GM23338 (cell line): ENCODE measurements around the gene LAMB3. TPM values are rescaled to one million over a fixed set of nuclear protein-coding genes. Genes with fewer than 3 reads are reported as not detected.

ENCODE experiments used
- ATAC-seq: fragments of 200-7000 bp; cut with Tn5 transposase; 3 replicates; pipeline ENCODE4 v1.9.1; 2020
- DNase-seq: peaks from one replicate; pipeline ENCODE4 v3.0.0-alpha.2; 2015; ENCODE audit warnings: low spot score
- H2AFZ ChIP-seq: fragments of 200-600 bp; sonication (generic); 2 replicates; pipeline ENCODE4 v1.8.0; 2016; ENCODE audit warnings: antibody characterized with exemption, mild to moderate bottlenecking, moderate library complexity
- H3F3A ChIP-seq: fragments of 200-600 bp; sonication (generic); replicated peaks from 2 replicates; pipeline ENCODE4 v1.8.0; 2017; ENCODE audit warnings: antibody characterized with exemption, mixed run types, low read depth
- H3K27ac ChIP-seq: fragments of 200-600 bp; sonication (generic); 2 replicates; pipeline ENCODE4 v1.6.1; 2016; ENCODE audit warnings: low read depth
- H3K27me3 ChIP-seq: fragments of 200-600 bp; sonication (generic); 2 replicates; pipeline ENCODE4 v1.8.0; 2016; ENCODE audit warnings: mild to moderate bottlenecking, mixed run types, moderate library complexity; ENCODE audit not compliant: insufficient read depth
- H3K36me3 ChIP-seq: fragments of 200-600 bp; sonication (generic); 2 replicates; pipeline ENCODE4 v1.8.0; 2016; ENCODE audit warnings: mild to moderate bottlenecking; ENCODE audit not compliant: insufficient read depth
- H3K4me1 ChIP-seq: fragments of 200-600 bp; sonication (generic); 2 replicates; pipeline ENCODE4 v1.8.0; 2016; ENCODE audit warnings: mild to moderate bottlenecking, moderate library complexity; ENCODE audit not compliant: insufficient read depth
- H3K4me2 ChIP-seq: fragments of 200-600 bp; sonication (generic); 2 replicates; pipeline ENCODE4 v1.7.1; 2017; ENCODE audit warnings: mixed run types
- H3K4me3 ChIP-seq: fragments of 200-600 bp; sonication (generic); 2 replicates; pipeline ENCODE4 v1.6.1; 2016; ENCODE audit warnings: mixed run types
- H3K79me2 ChIP-seq: fragments of 200-600 bp; sonication (generic); replicated peaks from 2 replicates; pipeline ENCODE4 v1.8.0; 2017; ENCODE audit warnings: mild to moderate bottlenecking; ENCODE audit not compliant: insufficient read depth
- H3K9me2 ChIP-seq: fragments of 200-600 bp; sonication (generic); 2 replicates; pipeline ENCODE4 v1.8.0; 2017; ENCODE audit not compliant: insufficient read depth
- H4K20me1 ChIP-seq: fragments of 200-600 bp; sonication (generic); replicated peaks from 2 replicates; pipeline ENCODE4 v1.8.0; 2017; ENCODE audit warnings: mild to moderate bottlenecking; ENCODE audit not compliant: insufficient read depth
- H3K27ac Mint-ChIP-seq: 2 replicates; pipeline ENCODE4 v1.8.0; 2020; ENCODE audit warnings: inconsistent platforms, mild to moderate bottlenecking, moderate library complexity, mixed read lengths
- H3K27me3 Mint-ChIP-seq: 3 replicates; pipeline ENCODE4 v1.8.0; 2022; ENCODE audit warnings: low read depth, mild to moderate bottlenecking, moderate library complexity, mixed read lengths, inconsistent platforms; ENCODE audit not compliant: insufficient read depth, poor library complexity
- H3K36me3 Mint-ChIP-seq: 3 replicates; pipeline ENCODE4 v1.8.0; 2021; ENCODE audit warnings: low read depth, mild to moderate bottlenecking, inconsistent platforms, moderate library complexity, mixed read lengths
- H3K4me1 Mint-ChIP-seq: 3 replicates; pipeline ENCODE4 v1.8.0; 2020; ENCODE audit warnings: mild to moderate bottlenecking, inconsistent platforms, mixed read lengths
- H3K4me3 Mint-ChIP-seq: 3 replicates; pipeline ENCODE4 v1.8.0; 2021; ENCODE audit warnings: moderate library complexity, mild to moderate bottlenecking, inconsistent platforms, mixed read lengths
- H3K9me3 Mint-ChIP-seq: 3 replicates; pipeline ENCODE4 v1.8.0; 2020; ENCODE audit warnings: moderate library complexity, mild to moderate bottlenecking, inconsistent platforms, mixed read lengths
- CTCF ChIP-seq, 2 experiments: fragments of 200-600 bp in 1 of 2; sonication (generic) in 1 of 2; conservative IDR thresholded peaks; 2 replicates each; pipeline versions ENCODE4 v1.5.1 to v1.6.1; 2016 to 2017; ENCODE audit warnings: antibody characterized with exemption in 2 of 2, low read depth in 2 of 2, mild to moderate bottlenecking in 2 of 2, moderate library complexity in 1 of 2
- EZH2phosphoT487 ChIP-seq: fragments of 200-600 bp; sonication (generic); IDR thresholded peaks from one replicate; pipeline ENCODE4 v1.8.1; 2018; ENCODE audit warnings: antibody characterized with exemption; ENCODE audit not compliant: unreplicated experiment
- microRNA-seq: library from miRNA; unstranded; fragments of <30 nt; microRNA quantifications from one replicate; pipeline ENCODE4, GENCODE V29; 2017
- polyA plus RNA-seq: library from polyadenylated mRNA; unstranded; fragments of >200 nt; fragmentation: Nextera tagmentation; extraction: Ambion mirVana; gene quantifications from 2 replicates; pipeline ENCODE4 v1.2.1, GENCODE V29; 2016
- total RNA-seq: library from RNA; depleted of rRNA; stranded (reverse); fragments of >200 nt; shearing (Covaris generic); gene quantifications from 2 replicates; pipeline ENCODE4 v1.2.3, GENCODE V29; 2014; rRNA removed

The LAMB3 gene
- total and polyA plus RNA-seq, 2 experiments from 2014 or later: 0.05 to 0.52 TPM

GRCh38 chr1:209565759-209566678, 86.2 kb downstream of the LAMB3 start:
- Histone ChIP-seq H3F3A (no peaks in the 10 kb centered on the region), H3K27ac (no peak overlapping the region), H3K36me3 (no peaks in the 10 kb centered on the region), H3K4me1 (no peaks in the 10 kb centered on the region), H3K27me3 (no peaks in the 10 kb centered on the region), H3K4me2 (no peak overlapping the region), H4K20me1 (no peaks in the 10 kb centered on the region), H2AFZ (peak overlapping the region; percentile 83), H3K79me2 (no peaks in the 10 kb centered on the region), H3K4me3 (no peak overlapping the region), H3K9me2 (no peaks in the 10 kb centered on the region)
- TF ChIP-seq CTCF (conservative IDR thresholded peaks at IDR 0.05; ENCODE audit: low read depth in 2 of 2) (peak; percentile 78 to 94), EZH2phosphoT487 (no peak)
- peaks cover 24% of the 10 kb centered on the region for H3K4me1 Mint-ChIP-seq
- no peak overlapping the region for H3K27ac Mint-ChIP-seq
- H3K36me3 Mint-ChIP-seq: no peaks in the 10 kb centered on the region
- peaks cover 12% of the 10 kb centered on the region for H3K27me3 Mint-ChIP-seq
- H3K9me3 Mint-ChIP-seq: no peaks in the 10 kb centered on the region
- DNase-seq (peak; percentile 98), ATAC-seq (peak; percentile 97)
- H3K4me3 Mint-ChIP-seq: no peak overlapping the region

Small RNA genes lying within 50 kb of the gene (microRNA-seq; reads per million reads assigned to microRNA genes)
- not detected for gene MIR4260

Other genes with a start within 250 kb of the LAMB3 start
- gene CAMK1G, start 68.7 kb downstream of the LAMB3 start, total RNA-seq: 0.76 and 2.8 TPM in 2 replicates
- gene CAMK1G, start 68.7 kb downstream of the LAMB3 start, polyA plus RNA-seq: 0.09 and 0.32 TPM in 2 replicates
- 0.43 and 3.2 TPM in 2 replicates for gene G0S2, start 23.0 kb upstream of the LAMB3 start, total RNA-seq
- gene G0S2, start 23.0 kb upstream of the LAMB3 start, polyA plus RNA-seq: 6.0 and 8.2 TPM in 2 replicates
- not detected in 2 replicates for gene HSD11B1, start 52.4 kb upstream of the LAMB3 start, total RNA-seq
- gene HSD11B1, start 52.4 kb upstream of the LAMB3 start, polyA plus RNA-seq: not detected in 2 replicates
- gene TRAF3IP3, start 103.6 kb upstream of the LAMB3 start, total RNA-seq: not detected in 2 replicates
- 0.26 TPM in 1 of 2 replicates, not detected in the other for gene TRAF3IP3, start 103.6 kb upstream of the LAMB3 start, polyA plus RNA-seq
- gene C1orf74, start 132.1 kb upstream of the LAMB3 start, total RNA-seq: 3.9 and 4.6 TPM in 2 replicates
- 2.3 and 2.8 TPM in 2 replicates for gene C1orf74, start 132.1 kb upstream of the LAMB3 start, polyA plus RNA-seq
- gene IRF6, start 153.7 kb upstream of the LAMB3 start, total RNA-seq: 9.3 and 11.7 TPM in 2 replicates
- gene IRF6, start 153.7 kb upstream of the LAMB3 start, polyA plus RNA-seq: 4.5 and 4.6 TPM in 2 replicates
- 6.8 and 8.9 TPM in 2 replicates for gene UTP25, start 175.5 kb upstream of the LAMB3 start, total RNA-seq
- 2.6 and 3.6 TPM in 2 replicates for gene UTP25, start 175.5 kb upstream of the LAMB3 start, polyA plus RNA-seq